Measurements from ENCODE around the gene IL3. TPM values are rescaled to one million over a fixed set of nuclear protein-coding genes. Genes with fewer than 3 reads are reported as not detected.

Gene IL3, protein sequence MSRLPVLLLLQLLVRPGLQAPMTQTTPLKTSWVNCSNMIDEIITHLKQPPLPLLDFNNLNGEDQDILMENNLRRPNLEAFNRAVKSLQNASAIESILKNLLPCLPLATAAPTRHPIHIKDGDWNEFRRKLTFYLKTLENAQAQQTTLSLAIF
- polyA plus RNA-seq (2013, experiment 1 of 2) = not detected
- polyA plus RNA-seq (2013, experiment 2 of 2) = not detected

DNA sequence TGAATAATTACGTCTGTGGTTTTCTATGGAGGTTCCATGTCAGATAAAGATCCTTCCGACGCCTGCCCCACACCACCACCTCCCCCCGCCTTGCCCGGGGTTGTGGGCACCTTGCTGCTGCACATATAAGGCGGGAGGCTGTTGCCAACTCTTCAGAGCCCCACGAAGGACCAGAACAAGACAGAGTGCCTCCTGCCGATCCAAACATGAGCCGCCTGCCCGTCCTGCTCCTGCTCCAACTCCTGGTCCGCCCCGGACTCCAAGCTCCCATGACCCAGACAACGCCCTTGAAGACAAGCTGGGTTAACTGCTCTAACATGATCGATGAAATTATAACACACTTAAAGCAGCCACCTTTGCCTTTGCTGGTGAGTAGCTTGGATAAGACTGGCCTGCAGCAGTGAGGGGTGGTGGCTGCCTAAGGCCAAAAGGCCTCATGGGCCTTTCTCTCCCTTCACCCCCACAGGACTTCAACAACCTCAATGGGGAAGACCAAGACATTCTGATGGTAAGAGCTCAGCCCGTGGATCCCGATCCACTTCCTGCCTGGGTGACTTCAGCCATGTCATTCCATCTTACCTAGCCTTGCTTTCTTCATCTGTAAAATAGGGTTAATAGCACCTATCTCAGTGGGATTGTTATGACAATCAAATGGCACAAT is at the start of gene IL3:
Gene IL3 (plus strand): TSS at position 155 of the 661 bp plus-strand sequence. CDS start 52 bp downstream, at position 207.
- Histone ChIP-seq H3K27me3 (ENCODE audit: control insufficient read depth in 3 of 3, insufficient read depth in 3 of 3, low read depth in 1 of 3, low read length in 3 of 3) (no peaks in the 10 kb centered on the region), H3K27ac (replicated peaks; ENCODE audit: low read length) (no peak within 1 kb of the TSS), H4K91ac (ENCODE audit: low read depth, low read length, poor library complexity) (no peak within 1 kb of the TSS), H2BK120ac (ENCODE audit: low read depth, low read length) (no peak within 1 kb of the TSS), H3K4ac (ENCODE audit: low read length) (no peak within 1 kb of the TSS), H3K36me3 (replicated peaks in 1 of 2; ENCODE audit: control insufficient read depth in 2 of 2, insufficient read depth in 2 of 2, low read length in 2 of 2) (no peaks in the 10 kb centered on the region), H2AFZ (ENCODE audit: low read length) (no peak within 1 kb of the TSS), H3K4me2 (ENCODE audit: insufficient read depth, low read length, poor library complexity, severe bottlenecking) (no peak within 1 kb of the TSS), H2AK5ac (ENCODE audit: low read depth, low read length) (no peak within 1 kb of the TSS), H3K9me3 (replicated peaks in 1 of 2; ENCODE audit: control insufficient read depth in 2 of 2, insufficient read depth in 1 of 2, low read depth in 1 of 2, low read length in 2 of 2) (no peaks in the 10 kb centered on the region), H3K18ac (ENCODE audit: low read length) (no peak within 1 kb of the TSS), H3K23ac (ENCODE audit: low read depth, low read length, poor library complexity) (no peak within 1 kb of the TSS), H2BK5ac (ENCODE audit: low read length) (no peak within 1 kb of the TSS), H4K8ac (ENCODE audit: low read depth, low read length) (no peak within 1 kb of the TSS), H3K9ac (ENCODE audit: low read depth, low read length, poor library complexity) (no peak within 1 kb of the TSS), H3K14ac (ENCODE audit: low read length) (no peak within 1 kb of the TSS), H3K79me1 (ENCODE audit: low read depth, low read length) (no peaks in the 10 kb centered on the region), H2BK15ac (ENCODE audit: low read length) (no peak within 1 kb of the TSS), H2BK12ac (ENCODE audit: low read length) (no peak within 1 kb of the TSS), H3K4me3 (ENCODE audit: low read length in 2 of 2) (no peak within 1 kb of the TSS), H3K4me1 (ENCODE audit: control insufficient read depth in 2 of 2, insufficient read depth in 1 of 2, low read depth in 1 of 2, low read length in 2 of 2) (no peaks in the 10 kb centered on the region)
- WGBS, 2 donors (ENCODE audit: extremely low coverage in 2 of 2, insufficient read length in 2 of 2, insufficient replicate concordance in 1 of 2) = no CpG with 5 or more reads among the region's 16 CpGs
- DNase-seq (ENCODE audit: low spot score) = no peak

DNA sequence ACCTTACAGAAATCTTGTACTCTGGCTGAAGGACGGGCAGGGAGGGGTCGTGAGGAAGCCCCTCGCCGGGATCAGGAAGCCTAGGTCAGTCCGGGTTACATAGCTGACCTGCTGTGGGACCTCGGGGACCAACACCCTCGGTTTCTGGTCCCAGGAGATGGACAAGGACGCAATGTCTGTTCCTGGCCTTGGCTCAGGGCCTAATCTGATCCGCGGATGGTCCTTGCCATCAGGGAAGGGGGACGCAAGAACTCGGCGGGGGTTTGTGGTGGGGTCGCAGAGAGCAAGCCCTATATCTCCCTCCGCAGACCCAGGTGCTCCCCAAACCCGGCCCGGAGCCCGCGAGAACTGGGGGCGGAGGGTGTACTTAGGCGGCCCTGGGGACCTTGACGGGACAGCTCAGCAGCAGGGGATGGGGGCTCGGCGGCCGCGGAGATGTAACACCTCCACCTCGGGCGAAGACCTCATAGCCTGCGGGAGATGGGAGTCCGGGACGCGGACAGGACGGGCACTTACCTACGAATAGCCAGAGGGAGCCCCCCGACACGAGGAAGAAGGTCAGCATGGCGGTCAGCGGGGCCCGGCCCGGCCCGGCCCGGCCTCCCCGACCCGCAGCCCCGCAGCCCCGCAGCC is 49.4 kb upstream of the IL3 start:
- no peak overlapping the region for H2BK15ac ChIP-seq (ENCODE audit: low read length)
- no peak overlapping the region for H3K27ac ChIP-seq (replicated peaks; ENCODE audit: low read length)
- no peaks in the 10 kb centered on the region for H3K36me3 ChIP-seq (replicated peaks in 1 of 2; ENCODE audit: control insufficient read depth in 2 of 2, insufficient read depth in 2 of 2, low read length in 2 of 2)
- no peak overlapping the region for H4K8ac ChIP-seq (ENCODE audit: low read depth, low read length)
- H3K4ac ChIP-seq (ENCODE audit: low read length) = no peak overlapping the region
- H3K4me3 ChIP-seq (ENCODE audit: low read length in 2 of 2) = peak overlapping the region; percentile 41 to 76
- H3K18ac ChIP-seq (ENCODE audit: low read length) = no peak overlapping the region
- DNase-seq (ENCODE audit: low spot score) = no peak
- H3K9me3 ChIP-seq (replicated peaks in 1 of 2; ENCODE audit: control insufficient read depth in 2 of 2, insufficient read depth in 1 of 2, low read depth in 1 of 2, low read length in 2 of 2) = no peaks in the 10 kb centered on the region
- no peak overlapping the region for H2AK5ac ChIP-seq (ENCODE audit: low read depth, low read length)
- H3K4me2 ChIP-seq (ENCODE audit: insufficient read depth, low read length, poor library complexity, severe bottlenecking) = peak overlapping the region; percentile 96
- WGBS, 2 donors (ENCODE audit: extremely low coverage in 2 of 2, insufficient read length in 2 of 2, insufficient replicate concordance in 1 of 2) = no CpG with 5 or more reads among the region's 46 CpGs
- H4K91ac ChIP-seq (ENCODE audit: low read depth, low read length, poor library complexity) = no peak overlapping the region
- H3K9ac ChIP-seq (ENCODE audit: low read depth, low read length, poor library complexity) = no peak overlapping the region
- H3K27me3 ChIP-seq (ENCODE audit: control insufficient read depth in 3 of 3, insufficient read depth in 3 of 3, low read depth in 1 of 3, low read length in 3 of 3) = peaks cover 4 to 49% (median 33%) of the 10 kb centered on the region in 3 experiments
- peak overlapping the region; percentile 25 for H3K23ac ChIP-seq (ENCODE audit: low read depth, low read length, poor library complexity)
- no peak overlapping the region for H3K14ac ChIP-seq (ENCODE audit: low read length)
- no peak overlapping the region for H2BK12ac ChIP-seq (ENCODE audit: low read length)
- no peak overlapping the region for H2BK120ac ChIP-seq (ENCODE audit: low read depth, low read length)
- peak overlapping the region; percentile 92 for H2AFZ ChIP-seq (ENCODE audit: low read length)
- H3K79me1 ChIP-seq (ENCODE audit: low read depth, low read length) = no peaks in the 10 kb centered on the region
- H2BK5ac ChIP-seq (ENCODE audit: low read length) = no peak overlapping the region
- peaks cover 4 to 5% of the 10 kb centered on the region in 2 donors for H3K4me1 ChIP-seq (ENCODE audit: control insufficient read depth in 2 of 2, insufficient read depth in 1 of 2, low read depth in 1 of 2, low read length in 2 of 2)

DNA sequence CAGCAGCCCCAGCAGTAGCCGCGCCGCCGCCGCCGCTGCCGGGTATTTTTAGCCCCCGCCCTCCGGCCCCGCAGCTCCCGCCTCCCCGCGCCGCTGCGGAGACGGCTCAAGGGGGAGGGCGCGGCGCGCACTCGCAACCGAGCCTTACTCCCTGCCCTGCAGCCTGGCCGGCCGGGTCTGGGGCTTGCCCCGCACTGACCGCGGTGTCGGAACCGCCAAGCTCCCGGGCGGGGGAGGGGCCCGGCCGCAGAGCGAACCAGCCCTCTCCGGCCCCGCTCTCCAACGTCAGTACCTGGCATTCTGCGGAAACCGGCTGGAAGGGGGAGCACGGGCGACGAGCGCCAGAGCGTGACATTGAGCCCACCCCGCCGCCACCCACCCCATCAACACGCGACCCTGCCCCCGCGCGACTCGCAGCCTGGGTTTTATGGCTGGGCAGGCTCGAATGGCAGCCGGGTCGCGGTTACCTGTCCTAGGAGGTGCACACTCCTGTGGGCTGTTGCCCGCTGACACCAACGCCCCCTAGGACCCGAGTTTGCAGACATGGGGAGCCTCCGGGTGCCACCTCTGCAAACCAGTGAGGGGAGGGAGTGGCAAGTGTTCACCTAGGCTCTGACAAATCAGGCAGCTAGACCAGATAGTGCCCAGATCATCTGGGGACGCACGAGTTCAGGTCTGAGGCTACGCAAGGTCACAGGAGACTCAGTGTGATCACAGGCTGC is 48.7 kb upstream of the IL3 start, which contains the start of gene ACSL6:
Gene ACSL6 (minus strand): TSS at position 37 of the 722 bp plus-strand sequence. CDS start 105 bp downstream, outside the sequence.
- no peak within 1 kb of the TSS for H3K4ac ChIP-seq (ENCODE audit: low read length)
- no peak within 1 kb of the TSS for H4K91ac ChIP-seq (ENCODE audit: low read depth, low read length, poor library complexity)
- no peak within 1 kb of the TSS for H2AK5ac ChIP-seq (ENCODE audit: low read depth, low read length)
- no peak within 1 kb of the TSS for H2BK5ac ChIP-seq (ENCODE audit: low read length)
- no peak within 1 kb of the TSS for H2BK12ac ChIP-seq (ENCODE audit: low read length)
- H3K23ac ChIP-seq (ENCODE audit: low read depth, low read length, poor library complexity) = peak within 1 kb of the TSS; percentile 44
- no peak within 1 kb of the TSS for H3K9ac ChIP-seq (ENCODE audit: low read depth, low read length, poor library complexity)
- no CpG with 5 or more reads among the region's 63 CpGs for WGBS, 2 donors (ENCODE audit: extremely low coverage in 2 of 2, insufficient read length in 2 of 2, insufficient replicate concordance in 1 of 2)
- H3K18ac ChIP-seq (ENCODE audit: low read length) = no peak within 1 kb of the TSS
- no peak within 1 kb of the TSS for H3K27ac ChIP-seq (replicated peaks; ENCODE audit: low read length)
- peak within 1 kb of the TSS; percentile 41 to 76 for H3K4me3 ChIP-seq (ENCODE audit: low read length in 2 of 2)
- H3K4me2 ChIP-seq (ENCODE audit: insufficient read depth, low read length, poor library complexity, severe bottlenecking) = peak within 1 kb of the TSS; percentile 96
- H3K9me3 ChIP-seq (replicated peaks in 1 of 2; ENCODE audit: control insufficient read depth in 2 of 2, insufficient read depth in 1 of 2, low read depth in 1 of 2, low read length in 2 of 2) = no peaks in the 10 kb centered on the region
- no peak within 1 kb of the TSS for H3K14ac ChIP-seq (ENCODE audit: low read length)
- no peak within 1 kb of the TSS for H4K8ac ChIP-seq (ENCODE audit: low read depth, low read length)
- DNase-seq (ENCODE audit: low spot score) = no peak
- peaks cover 4 to 5% of the 10 kb centered on the region in 2 donors for H3K4me1 ChIP-seq (ENCODE audit: control insufficient read depth in 2 of 2, insufficient read depth in 1 of 2, low read depth in 1 of 2, low read length in 2 of 2)
- H3K79me1 ChIP-seq (ENCODE audit: low read depth, low read length) = no peaks in the 10 kb centered on the region
- peak within 1 kb of the TSS; percentile 92 for H2AFZ ChIP-seq (ENCODE audit: low read length)
- no peak within 1 kb of the TSS for H2BK15ac ChIP-seq (ENCODE audit: low read length)
- no peaks in the 10 kb centered on the region for H3K36me3 ChIP-seq (replicated peaks in 1 of 2; ENCODE audit: control insufficient read depth in 2 of 2, insufficient read depth in 2 of 2, low read length in 2 of 2)
- H2BK120ac ChIP-seq (ENCODE audit: low read depth, low read length) = no peak within 1 kb of the TSS
- peaks cover 4 to 49% (median 33%) of the 10 kb centered on the region in 3 experiments for H3K27me3 ChIP-seq (ENCODE audit: control insufficient read depth in 3 of 3, insufficient read depth in 3 of 3, low read depth in 1 of 3, low read length in 3 of 3)
